Measurements from ENCODE around the gene DNAJC7. TPM values are rescaled to one million over a fixed set of nuclear protein-coding genes. Genes with fewer than 3 reads are reported as not detected.

The DNAJC7 gene
- total RNA-seq, 2 experiments from 2014 or later, result 74.5 to 76.3 TPM

- CTCF ChIA-PET, result interaction anchor here (0.9 to 1.0 kb wide), 2 partner anchors 21 kb away, joined by 3 read pairs; no protein-coding TSS in a partner anchor
- Mint-ChIP-seq H3K9me3 (no peaks in the 10 kb centered on the region), H3K27me3 (ENCODE audit: low read depth) (no peaks in the 10 kb centered on the region), H3K36me3 (ENCODE audit: low read depth) (peaks cover 49% of the 10 kb centered on the region), H3K27ac (no peak overlapping the region), H3K4me3 (no peak overlapping the region), H3K4me1 (ENCODE audit: low read depth) (peaks cover 17% of the 10 kb centered on the region)
- intact Hi-C loops (cut with micrococcal nuclease), result no loop called here
- no peak for DNase-seq
These were observed 32.8 kb downstream of the DNAJC7 start for GRCh38 chr17:41984454-41984853.

- Mint-ChIP-seq H3K4me1 (ENCODE audit: low read depth) (peaks cover 3% of the 10 kb centered on the region), H3K4me3 (no peak overlapping the region), H3K9me3 (no peaks in the 10 kb centered on the region), H3K27ac (peak overlapping the region; percentile 30), H3K36me3 (ENCODE audit: low read depth) (peaks cover 41% of the 10 kb centered on the region), H3K27me3 (ENCODE audit: low read depth) (no peaks in the 10 kb centered on the region)
- no peak for DNase-seq
- intact Hi-C loops (cut with micrococcal nuclease), result no loop called here
- CTCF ChIA-PET, result interaction anchor here (0.6 kb wide), 1 partner anchor 26 kb away, joined by 3 read pairs; no protein-coding TSS in a partner anchor
These were observed 35.0 kb downstream of the DNAJC7 start for GRCh38 chr17:41982026-41982760.

DNA sequence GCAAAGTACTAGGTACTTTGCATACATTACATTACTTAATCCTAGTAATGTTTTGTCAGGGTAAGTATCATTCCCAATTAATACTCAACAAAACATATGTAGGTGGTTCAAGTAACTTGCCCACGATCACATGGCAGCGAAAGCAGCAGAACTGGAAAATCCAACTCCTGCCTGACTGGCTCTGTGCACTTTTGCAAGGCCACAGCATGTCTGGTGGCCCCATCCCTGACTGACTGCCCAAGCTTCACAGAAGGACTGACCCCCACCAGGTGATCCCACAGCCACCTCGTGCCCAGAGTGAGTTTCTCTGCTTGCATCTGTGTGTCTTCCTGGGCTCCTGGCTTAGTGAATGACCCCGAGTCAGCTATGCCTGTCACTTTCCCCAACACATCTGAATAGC is 39.2 kb downstream of the DNAJC7 start:
- H3K9me3 Mint-ChIP-seq, result no peaks in the 10 kb centered on the region
- no peak overlapping the region for H3K4me3 Mint-ChIP-seq
- intact Hi-C loops (cut with micrococcal nuclease), result no loop called here
- peaks cover 33% of the 10 kb centered on the region for H3K36me3 Mint-ChIP-seq (ENCODE audit: low read depth)
- CTCF ChIA-PET, result interaction anchor here (1.2 kb wide), 1 partner anchor 11 kb away, joined by 3 read pairs; no protein-coding TSS in a partner anchor
- H3K4me1 Mint-ChIP-seq (ENCODE audit: low read depth), result no peaks in the 10 kb centered on the region
- peak overlapping the region; percentile 26 for H3K27ac Mint-ChIP-seq
- DNase-seq, result no peak
- no peaks in the 10 kb centered on the region for H3K27me3 Mint-ChIP-seq (ENCODE audit: low read depth)

GRCh38 chr17:41976142-41976768 is 41.0 kb downstream of the DNAJC7 start:
- H3K4me1 Mint-ChIP-seq (ENCODE audit: low read depth), result peaks cover 6% of the 10 kb centered on the region
- no peaks in the 10 kb centered on the region for H3K27me3 Mint-ChIP-seq (ENCODE audit: low read depth)
- intact Hi-C loops (cut with micrococcal nuclease), result no loop called here
- H3K27ac Mint-ChIP-seq, result peak overlapping the region; percentile 70
- CTCF ChIA-PET, result interaction anchor here (0.6 to 1.4 kb wide), 2 partner anchors 13 to 45 kb away, joined by 3 to 5 read pairs; no protein-coding TSS in a partner anchor
- H3K4me3 Mint-ChIP-seq, result no peak overlapping the region
- DNase-seq, result no peak
- no peaks in the 10 kb centered on the region for H3K9me3 Mint-ChIP-seq
- peaks cover 31% of the 10 kb centered on the region for H3K36me3 Mint-ChIP-seq (ENCODE audit: low read depth)

DNA sequence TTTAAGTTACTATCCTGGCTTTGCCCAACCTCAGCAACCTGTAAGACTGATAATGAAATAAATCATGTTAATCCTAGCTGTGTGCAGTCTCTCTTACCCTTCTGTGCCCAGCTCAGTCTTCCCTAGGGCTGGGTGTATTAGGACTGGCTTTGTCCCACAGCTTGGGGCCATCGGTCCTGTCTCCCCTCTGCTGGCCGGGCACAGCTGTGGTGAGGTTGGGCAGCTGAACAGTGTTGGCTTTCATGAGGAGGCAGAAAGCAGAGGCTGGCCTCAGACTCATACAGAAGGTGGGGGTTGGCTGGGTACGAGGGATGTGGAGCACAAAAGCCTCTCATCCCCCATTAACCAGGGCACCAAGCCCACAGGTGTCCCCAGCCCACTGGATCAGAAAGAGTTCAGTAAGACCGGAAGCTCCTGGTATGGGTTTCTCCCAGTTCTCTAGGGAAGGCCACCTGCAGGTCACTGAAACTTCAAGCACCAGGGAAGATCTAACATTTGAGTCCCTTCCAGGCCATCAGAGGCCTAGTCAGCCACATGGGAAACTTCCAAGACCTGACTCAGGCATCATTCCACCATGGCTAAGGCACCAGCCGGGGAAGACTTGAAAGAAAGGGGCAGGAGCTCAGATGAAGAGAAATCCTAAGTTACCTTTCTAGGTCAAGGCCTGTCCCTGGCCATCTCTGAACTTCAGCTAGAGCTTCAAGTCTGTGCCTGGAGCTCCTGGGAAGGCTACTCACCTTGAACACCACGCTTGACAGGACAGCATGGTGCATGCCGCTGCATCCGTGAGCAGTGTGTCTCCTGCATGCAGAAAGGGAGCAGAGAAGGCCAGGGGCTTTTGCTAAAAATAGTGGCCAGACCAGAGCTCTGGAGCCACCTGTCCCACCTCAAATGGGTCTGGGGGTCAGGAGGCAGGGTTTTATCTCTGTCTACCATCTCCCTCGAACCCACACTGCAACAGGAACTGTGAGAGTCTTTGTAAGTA is 41.8 kb downstream of the DNAJC7 start:
- peak overlapping the region; percentile 41 for H3K27ac Mint-ChIP-seq
- DNase-seq, result no peak
- H3K36me3 Mint-ChIP-seq (ENCODE audit: low read depth), result peaks cover 26% of the 10 kb centered on the region
- no peak overlapping the region for H3K4me3 Mint-ChIP-seq
- CTCF ChIA-PET, result interaction anchor here (0.6 to 1.4 kb wide), 3 partner anchors 12 to 46 kb away, joined by 3 to 5 read pairs (median 4); no protein-coding TSS in a partner anchor
- peaks cover 12% of the 10 kb centered on the region for H3K4me1 Mint-ChIP-seq (ENCODE audit: low read depth)
- H3K27me3 Mint-ChIP-seq (ENCODE audit: low read depth), result no peaks in the 10 kb centered on the region
- no peaks in the 10 kb centered on the region for H3K9me3 Mint-ChIP-seq
- intact Hi-C loops (cut with micrococcal nuclease), result no loop called here

DNA sequence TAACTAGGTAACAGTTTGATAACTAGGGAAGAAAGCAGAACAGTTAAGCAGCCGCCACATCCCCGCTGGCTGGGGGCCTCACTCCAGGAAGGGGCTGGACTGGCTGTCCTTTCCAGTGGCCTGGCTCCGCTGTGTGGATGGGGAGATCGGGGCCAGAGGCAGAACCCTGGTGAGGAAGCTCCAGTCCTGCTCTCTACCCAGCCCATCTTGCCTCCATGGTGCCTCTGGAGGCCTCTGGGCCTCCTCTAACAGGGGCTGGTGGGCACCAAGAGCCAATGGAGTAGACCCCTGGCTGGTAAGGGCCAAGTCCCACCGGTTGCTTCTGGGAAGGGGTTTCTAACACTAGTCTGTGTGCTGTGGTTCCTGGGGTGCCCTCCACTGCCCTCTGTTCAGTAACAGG is 42.6 kb downstream of the DNAJC7 start:
- Mint-ChIP-seq H3K27ac (peak overlapping the region; percentile 53), H3K27me3 (ENCODE audit: low read depth) (no peaks in the 10 kb centered on the region), H3K4me1 (ENCODE audit: low read depth) (peaks cover 14% of the 10 kb centered on the region), H3K9me3 (no peaks in the 10 kb centered on the region), H3K36me3 (ENCODE audit: low read depth) (peaks cover 24% of the 10 kb centered on the region), H3K4me3 (no peak overlapping the region)
- intact Hi-C loops (cut with micrococcal nuclease), result no loop called here
- CTCF ChIA-PET, result interaction anchor here (1.4 kb wide), 1 partner anchor 12 kb away, joined by 5 read pairs; no protein-coding TSS in a partner anchor
- DNase-seq, result no peak

- Mint-ChIP-seq H3K27ac (no peak overlapping the region), H3K36me3 (ENCODE audit: low read depth) (peaks cover 29% of the 10 kb centered on the region)
These were observed 43.2 kb downstream of the DNAJC7 start for GRCh38 chr17:41974031-41974430.

DNA sequence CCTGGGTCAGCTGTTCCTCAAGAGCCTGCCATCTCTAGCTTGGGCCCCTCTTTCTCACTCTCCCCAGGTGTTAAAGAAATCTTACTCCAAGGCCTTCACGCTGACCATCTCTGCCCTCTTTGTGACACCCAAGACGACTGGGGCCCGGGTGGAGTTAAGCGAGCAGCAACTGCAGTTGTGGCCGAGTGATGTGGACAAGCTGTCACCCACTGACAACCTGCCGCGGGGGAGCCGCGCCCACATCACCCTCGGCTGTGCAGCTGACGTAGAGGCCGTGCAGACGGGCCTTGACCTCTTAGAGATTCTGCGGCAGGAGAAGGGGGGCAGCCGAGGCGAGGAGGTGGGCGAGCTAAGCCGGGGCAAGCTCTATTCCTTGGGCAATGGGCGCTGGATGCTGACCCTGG is 43.8 kb downstream of the DNAJC7 start:
- H3K36me3 Mint-ChIP-seq (ENCODE audit: low read depth), result peaks cover 31% of the 10 kb centered on the region
- no peak overlapping the region for H3K4me3 Mint-ChIP-seq
- H3K4me1 Mint-ChIP-seq (ENCODE audit: low read depth), result peaks cover 21% of the 10 kb centered on the region
- no peak overlapping the region for H3K27ac Mint-ChIP-seq
- intact Hi-C loops (cut with micrococcal nuclease), result no loop called here
- H3K27me3 Mint-ChIP-seq (ENCODE audit: low read depth), result no peaks in the 10 kb centered on the region
- CTCF ChIA-PET, result no interaction called here
- DNase-seq, result no peak
- H3K9me3 Mint-ChIP-seq, result no peaks in the 10 kb centered on the region

More at GRCh38 chr17:41974031-41974430, 43.2 kb downstream of the DNAJC7 start:
- CTCF ChIA-PET, result no interaction called here
- no peaks in the 10 kb centered on the region for H3K27me3 Mint-ChIP-seq (ENCODE audit: low read depth)
- intact Hi-C loops (cut with micrococcal nuclease), result no loop called here
- H3K4me1 Mint-ChIP-seq (ENCODE audit: low read depth), result peaks cover 19% of the 10 kb centered on the region
- DNase-seq, result no peak
- no peak overlapping the region for H3K4me3 Mint-ChIP-seq
- no peaks in the 10 kb centered on the region for H3K9me3 Mint-ChIP-seq

DNA sequence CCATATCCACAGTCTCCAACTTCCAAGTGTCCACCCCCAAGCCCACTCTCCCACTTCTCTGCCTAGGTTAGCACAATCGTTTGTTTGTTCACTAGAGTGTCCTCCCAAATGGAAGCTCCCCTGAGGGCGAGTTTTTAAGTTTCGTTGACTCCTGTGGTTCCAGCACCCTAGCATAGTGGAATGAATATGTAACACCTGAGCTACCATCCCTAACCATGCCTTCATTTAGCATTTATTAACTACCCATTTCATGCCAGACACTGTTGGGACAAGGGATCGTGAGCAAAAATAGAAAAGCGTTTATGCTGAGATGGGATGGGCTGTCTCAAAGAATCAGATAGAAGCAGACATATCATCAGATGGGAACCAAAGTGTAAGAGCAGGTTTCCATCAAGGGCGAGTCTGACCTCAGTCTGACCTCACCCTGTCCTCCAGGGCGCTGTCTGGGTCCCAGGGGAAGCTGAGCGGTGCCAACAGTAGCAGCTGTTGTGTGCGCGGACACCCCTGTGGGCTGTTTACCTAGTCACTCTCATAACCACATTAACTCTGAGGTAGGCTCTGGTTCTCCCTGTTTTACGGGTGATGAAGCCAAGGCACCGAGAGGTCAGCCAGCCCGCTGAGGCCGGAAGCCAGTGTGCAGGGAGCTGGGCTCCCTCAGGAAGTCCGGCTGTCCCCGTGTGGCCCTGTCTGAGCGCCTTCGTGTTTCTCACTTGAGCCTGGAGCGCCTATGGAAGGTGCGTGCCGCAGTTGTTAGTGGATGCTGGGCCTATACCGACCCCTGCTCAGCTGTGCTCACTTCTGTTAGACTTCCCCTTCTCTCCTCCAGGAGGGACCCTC is 44.5 kb downstream of the DNAJC7 start:
- CTCF ChIA-PET, result interaction anchor here (1.0 kb wide), 1 partner anchor 9 kb away, joined by 3 read pairs; no protein-coding TSS in a partner anchor
- Mint-ChIP-seq H3K27me3 (ENCODE audit: low read depth) (no peaks in the 10 kb centered on the region), H3K9me3 (no peaks in the 10 kb centered on the region), H3K27ac (no peak overlapping the region), H3K4me3 (no peak overlapping the region), H3K36me3 (ENCODE audit: low read depth) (peaks cover 32% of the 10 kb centered on the region), H3K4me1 (ENCODE audit: low read depth) (peaks cover 27% of the 10 kb centered on the region)
- no peak for DNase-seq
- intact Hi-C loops (cut with micrococcal nuclease), result no loop called here

GRCh38 chr17:41971721-41972523 is 45.3 kb downstream of the DNAJC7 start:
- Mint-ChIP-seq H3K27me3 (ENCODE audit: low read depth) (no peaks in the 10 kb centered on the region), H3K27ac (no peak overlapping the region), H3K9me3 (no peaks in the 10 kb centered on the region), H3K36me3 (ENCODE audit: low read depth) (peaks cover 29% of the 10 kb centered on the region), H3K4me1 (ENCODE audit: low read depth) (peaks cover 33% of the 10 kb centered on the region), H3K4me3 (no peak overlapping the region)
- CTCF ChIA-PET, result interaction anchor here (0.6 to 1.0 kb wide), 2 partner anchors 8 to 36 kb away, joined by 3 read pairs; no protein-coding TSS in a partner anchor
- DNase-seq, result no peak
- intact Hi-C loops (cut with micrococcal nuclease), result no loop called here

- Mint-ChIP-seq H3K27me3 (ENCODE audit: low read depth) (no peaks in the 10 kb centered on the region), H3K36me3 (ENCODE audit: low read depth) (peaks cover 22% of the 10 kb centered on the region), H3K4me1 (ENCODE audit: low read depth) (peaks cover 33% of the 10 kb centered on the region), H3K9me3 (no peaks in the 10 kb centered on the region), H3K4me3 (no peak overlapping the region), H3K27ac (peak overlapping the region; percentile 4)
- intact Hi-C loops (cut with micrococcal nuclease), result no loop called here
- CTCF ChIA-PET, result no interaction called here
- DNase-seq, result no peak
These were observed 46.3 kb downstream of the DNAJC7 start for GRCh38 chr17:41970901-41971331.

Data from activated naive CD4-positive, alpha-beta T cell treated with anti-CD3 and anti-CD28 coated beads for 36 hours (primary cell).